HG02759 (cell line): ENCODE results near the gene TRNP1.
"Not testable (repeated sequence)": the region's sequence is repeated elsewhere in the genome, so short reads cannot be mapped to it uniquely, and the experiment has no call there.

Experiments
- ATAC-seq: cut with Tn5 transposase; IDR thresholded peaks from one replicate; pipeline ENCODE4 v1.9.1; 2021; ENCODE audit warnings: mild to moderate bottlenecking, moderate library complexity; ENCODE audit not compliant: unreplicated experiment

The TRNP1 gene, protein sequence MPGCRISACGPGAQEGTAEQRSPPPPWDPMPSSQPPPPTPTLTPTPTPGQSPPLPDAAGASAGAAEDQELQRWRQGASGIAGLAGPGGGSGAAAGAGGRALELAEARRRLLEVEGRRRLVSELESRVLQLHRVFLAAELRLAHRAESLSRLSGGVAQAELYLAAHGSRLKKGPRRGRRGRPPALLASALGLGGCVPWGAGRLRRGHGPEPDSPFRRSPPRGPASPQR

DNA sequence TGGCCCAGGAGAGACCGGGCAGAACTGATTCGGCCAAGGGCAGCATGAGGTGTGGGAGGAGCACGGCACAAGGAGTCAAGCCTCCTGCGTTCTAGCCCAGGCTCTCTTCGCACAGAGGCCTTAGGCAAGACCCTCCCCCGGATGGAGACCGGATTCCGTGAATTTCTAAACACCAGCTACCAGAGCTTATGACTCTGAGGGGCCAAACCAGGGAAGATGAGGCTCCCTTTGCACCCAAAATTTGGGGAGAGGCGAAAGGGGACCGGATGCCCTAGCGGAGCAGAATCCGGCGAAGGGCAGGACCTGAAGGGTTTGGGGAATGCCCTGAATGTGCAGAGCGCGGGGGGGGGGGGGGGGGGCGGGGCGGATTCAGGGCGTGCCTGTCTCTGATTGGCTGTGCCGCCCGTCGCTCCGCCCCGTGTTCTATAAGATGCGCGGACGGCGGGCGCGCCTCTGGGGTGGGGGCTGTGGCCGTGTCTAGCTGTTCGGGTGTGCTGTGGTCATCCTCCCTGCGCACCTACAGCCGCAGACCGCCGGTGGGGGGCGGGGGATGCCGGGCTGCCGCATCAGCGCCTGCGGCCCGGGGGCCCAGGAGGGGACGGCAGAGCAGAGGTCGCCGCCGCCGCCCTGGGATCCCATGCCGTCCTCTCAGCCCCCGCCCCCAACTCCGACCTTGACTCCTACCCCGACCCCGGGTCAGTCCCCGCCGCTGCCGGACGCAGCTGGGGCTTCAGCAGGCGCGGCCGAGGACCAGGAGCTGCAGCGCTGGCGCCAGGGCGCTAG is at the start of gene TRNP1:
Gene TRNP1, plus strand, starts transcription at position 456 of the 783 bp plus-strand sequence. Its CDS starts 95 bp downstream, at position 551.
- peak; percentile 68 for ATAC-seq

DNA sequence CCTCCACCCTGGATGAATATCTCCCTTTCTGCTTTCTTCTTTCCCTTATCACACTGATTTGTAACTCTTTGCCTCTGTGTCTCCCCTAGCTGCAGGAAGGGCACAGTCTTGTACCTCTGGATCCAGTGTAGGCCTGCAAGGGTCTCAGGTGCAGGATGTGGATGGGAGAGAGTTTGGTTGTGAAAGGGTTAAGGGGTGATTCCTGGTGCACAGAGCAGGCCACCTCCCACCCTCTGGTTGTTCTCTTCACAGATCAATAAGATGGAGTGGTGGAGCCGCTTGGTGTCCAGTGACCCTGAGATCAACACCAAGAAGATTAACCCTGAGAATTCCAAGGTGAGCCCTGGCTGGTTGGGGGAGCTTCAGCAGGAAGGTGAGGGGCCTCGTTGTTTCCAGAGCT is 48.4 kb upstream of the TRNP1 start:
- no peak for ATAC-seq

DNA sequence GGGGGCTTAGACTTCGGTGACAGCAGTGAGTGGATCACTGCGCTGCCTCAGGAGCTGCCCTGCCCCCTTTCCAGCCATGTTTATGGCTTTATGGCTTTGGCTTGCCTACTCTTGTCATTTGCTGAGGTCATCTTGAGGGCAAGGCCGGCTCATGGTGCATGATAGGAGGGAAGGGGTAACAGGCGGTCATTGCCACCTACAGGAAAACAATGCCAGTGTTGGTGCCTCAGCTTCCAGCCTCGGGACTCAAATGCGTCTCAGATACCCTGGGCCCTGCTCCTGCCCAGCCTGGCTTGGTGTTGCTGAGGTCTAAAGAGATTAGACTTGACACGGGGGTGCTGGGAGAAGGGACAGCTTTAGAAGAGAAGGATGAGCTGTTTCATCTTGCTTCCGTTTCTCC is 47.8 kb upstream of the TRNP1 start:
- ATAC-seq: no peak

DNA sequence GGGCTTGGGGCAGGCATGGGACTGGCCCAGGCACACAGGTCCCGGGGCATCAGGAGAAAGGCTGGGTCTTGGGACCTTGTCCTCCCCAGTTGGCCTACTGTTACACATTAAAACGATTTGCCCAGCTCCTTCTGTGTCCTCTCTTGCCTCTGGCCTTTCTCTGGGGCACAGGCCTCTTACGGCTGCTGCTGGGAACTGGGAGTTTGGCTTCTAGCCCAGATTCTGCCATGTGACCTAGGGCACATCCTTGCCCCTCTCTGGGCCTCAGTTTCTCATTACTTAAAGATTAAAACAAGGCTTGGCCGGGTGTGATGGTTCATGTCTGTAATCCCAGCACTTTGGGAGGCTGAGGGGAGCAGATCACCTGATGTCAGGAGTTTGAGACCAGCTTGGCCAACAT is 47.2 kb upstream of the TRNP1 start:
- no peak for ATAC-seq

DNA sequence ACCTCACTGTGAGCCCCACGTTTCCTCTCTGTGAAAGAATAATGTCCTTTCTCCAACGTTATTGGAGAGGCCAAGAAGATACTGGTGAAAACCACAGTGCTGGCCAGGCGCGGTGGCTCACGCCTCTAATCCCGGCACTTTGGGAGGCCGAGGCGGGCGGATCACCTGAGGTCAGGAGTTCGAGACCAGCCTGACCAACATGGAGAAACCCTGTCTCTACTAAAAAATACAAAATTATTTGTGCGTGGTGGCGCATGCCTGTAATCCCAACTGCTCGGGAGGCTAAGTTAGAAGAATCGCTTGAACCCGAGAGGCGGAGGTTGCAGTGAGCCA is 44.8 kb upstream of the TRNP1 start:
- not testable (repeated sequence) for ATAC-seq

DNA sequence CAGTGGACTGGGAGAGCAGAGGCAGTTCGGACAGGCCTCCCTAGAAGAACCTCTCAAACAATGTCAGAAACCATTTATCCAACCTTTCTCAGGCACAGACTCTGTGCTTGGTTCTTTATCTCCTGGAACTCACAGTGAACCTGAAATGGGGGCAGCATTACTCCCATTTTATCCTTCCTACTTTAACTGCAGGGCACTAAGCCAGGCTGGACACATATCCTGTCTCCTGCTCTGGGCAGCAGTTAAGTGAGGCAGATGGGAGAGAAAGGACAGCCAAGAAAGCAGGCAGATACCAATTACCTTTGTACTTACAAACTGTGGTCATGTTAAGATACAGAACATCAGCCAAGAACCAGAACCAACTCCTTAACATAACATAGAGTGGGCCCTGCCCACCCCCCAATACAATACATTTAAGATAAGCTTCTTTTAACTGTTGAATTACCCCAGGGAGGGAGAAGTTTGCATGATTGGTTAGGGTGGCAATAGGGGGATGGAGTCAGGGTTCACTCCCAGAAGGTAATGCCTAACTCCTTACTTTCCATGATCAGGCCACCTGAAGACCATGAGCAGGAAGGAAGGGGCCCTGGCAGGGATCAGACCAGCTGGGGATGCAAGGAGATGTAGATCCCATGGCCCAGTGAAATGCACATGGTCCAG is 44.1 kb upstream of the TRNP1 start:
- ATAC-seq: no peak

DNA sequence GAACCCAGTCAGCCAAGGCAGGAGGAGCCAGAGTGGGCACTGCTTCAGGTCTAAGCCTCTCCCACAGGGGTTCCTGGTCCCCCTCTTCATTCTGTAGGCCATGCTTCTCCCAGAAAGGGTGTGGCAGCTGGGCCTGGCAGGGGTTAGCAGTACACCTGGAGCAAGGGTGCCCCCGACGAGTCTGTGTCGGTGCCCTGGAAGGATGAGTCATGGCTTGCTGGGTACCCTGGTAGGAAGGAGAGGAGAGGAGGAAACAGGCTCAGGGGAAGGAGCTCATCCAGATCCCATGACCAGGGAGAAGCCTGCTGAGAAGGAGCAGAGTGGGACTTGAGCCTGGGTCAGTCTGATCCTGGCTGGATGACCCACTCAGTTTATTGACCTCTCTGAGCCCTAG is 43.6 kb upstream of the TRNP1 start:
- no peak for ATAC-seq

DNA sequence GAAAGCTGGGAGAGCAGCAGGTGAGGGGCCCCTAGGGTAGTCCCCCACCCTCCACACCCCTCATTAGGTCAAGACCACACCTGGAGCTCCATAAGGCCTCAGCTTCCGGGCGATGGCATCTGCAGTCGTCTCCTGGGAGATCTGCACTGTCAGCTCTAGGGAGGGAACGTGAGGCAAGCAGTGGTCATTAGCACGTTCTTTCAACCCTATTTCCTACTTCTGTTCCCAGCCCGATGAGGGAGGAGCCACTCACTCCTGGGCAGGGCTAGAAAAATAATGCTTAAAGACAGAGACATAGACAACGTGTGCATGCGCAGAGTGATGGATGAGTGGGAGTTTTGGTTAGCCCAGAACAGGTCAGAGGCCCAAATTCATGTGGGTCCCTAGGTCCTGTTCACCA is 42.9 kb upstream of the TRNP1 start:
- no peak for ATAC-seq

DNA sequence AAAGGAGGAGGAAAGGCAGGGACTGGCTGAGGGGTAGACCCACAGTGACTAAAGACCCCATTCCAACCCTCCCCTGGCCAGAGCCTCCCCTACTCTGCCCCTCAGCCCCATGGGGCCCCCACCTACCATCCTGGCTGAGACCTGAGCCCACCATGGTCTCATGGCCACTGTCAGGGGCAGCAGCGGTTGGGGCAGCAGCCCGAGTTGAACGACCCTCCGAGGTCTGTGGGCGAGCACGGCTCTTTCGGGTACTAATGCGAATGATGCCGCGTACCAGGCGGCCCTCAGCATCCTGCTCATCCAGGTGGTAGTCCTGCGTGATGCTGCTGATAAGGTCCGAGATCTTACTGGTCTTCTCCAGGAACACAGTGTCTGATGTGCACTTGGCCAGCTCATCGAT is 42.3 kb upstream of the TRNP1 start:
- ATAC-seq: no peak

DNA sequence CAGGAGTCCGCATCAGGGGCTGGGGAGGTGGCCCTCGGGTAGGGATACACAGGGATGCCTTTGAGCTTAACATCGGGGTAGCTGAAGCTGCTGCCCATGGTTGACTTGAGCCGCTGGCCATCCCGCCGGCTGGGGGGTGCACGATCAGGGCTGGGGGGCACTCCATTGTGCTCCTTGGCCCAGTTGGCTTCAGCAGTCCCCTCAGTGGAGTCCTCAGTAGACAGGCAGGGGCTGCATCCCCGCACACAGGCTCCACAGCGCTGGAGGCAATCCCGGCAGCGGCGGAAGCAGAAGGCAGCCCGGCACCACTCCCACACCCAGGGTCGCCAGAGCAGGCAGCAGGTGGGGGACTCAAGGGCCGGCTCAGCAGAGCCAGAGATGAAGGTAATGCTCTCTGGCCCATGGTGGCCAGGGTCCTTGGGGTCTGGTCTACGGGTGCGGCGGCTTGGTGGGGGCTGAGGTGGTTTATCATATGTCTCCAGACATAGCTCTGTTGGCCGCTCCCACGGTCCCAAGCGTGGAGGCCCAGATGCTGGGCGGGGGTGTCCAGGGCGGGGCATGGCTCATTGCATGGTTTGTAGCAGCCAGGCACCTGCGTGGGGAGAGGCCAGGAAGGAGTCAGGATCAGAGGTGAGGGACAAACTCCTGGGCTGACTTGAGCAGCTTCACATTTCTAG is 41.5 kb upstream of the TRNP1 start:
- ATAC-seq: no peak

DNA sequence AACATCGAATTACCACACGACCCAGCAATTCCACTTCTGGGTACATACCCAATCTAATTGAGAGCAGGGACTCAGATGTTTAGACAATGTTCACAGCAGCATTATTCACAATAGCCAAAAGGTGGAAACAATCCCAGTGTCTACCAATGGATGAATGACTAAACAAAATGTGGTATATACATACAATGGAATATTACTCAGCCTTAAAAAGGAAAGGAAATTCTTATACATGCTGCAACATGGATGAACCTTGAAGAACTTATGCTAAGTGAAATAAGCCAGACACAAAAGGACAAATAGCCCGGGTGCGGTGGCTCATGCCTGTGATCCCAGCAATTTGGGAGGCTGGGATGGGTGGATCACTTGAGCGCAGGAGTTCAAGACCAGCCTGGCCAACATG is 40.1 kb upstream of the TRNP1 start:
- no peak for ATAC-seq

DNA sequence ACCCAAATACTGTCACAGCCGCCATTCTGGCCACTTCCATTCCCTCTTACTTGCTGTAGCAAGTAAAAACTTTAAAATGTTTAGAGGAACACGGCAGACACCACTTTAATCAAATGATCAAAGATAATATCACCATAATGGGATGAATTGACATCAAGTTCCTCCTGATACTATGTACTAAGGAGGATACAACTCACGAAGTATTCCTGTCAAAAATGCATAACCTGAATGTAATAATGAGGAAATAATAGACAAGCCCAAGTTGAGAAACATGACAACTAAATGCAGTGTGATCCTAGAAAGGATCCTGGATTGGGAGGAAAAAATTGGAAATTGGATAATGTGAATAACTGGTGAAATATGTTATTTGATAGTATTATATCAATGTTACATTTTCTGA is 37.2 kb upstream of the TRNP1 start:
- ATAC-seq: no peak

DNA sequence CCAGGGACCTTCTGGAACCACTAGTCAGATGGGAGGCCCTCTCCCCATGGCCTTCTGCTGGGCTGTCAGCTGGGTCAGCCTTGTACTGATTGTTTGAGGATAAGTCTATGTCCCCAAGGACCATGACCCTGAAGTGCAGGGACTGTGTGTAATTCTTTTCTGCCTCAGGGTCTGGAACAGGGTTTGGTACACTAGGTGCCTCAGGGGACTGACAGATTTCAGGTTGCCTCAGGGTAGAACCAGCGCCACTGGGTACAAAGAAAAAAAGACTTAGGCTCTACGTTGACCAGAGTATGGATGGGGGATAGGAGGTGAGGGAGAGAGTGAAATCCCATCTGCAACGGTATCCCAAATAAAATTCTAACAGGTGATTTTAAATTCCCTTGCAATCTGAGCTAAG is 36.2 kb upstream of the TRNP1 start:
- no peak for ATAC-seq

DNA sequence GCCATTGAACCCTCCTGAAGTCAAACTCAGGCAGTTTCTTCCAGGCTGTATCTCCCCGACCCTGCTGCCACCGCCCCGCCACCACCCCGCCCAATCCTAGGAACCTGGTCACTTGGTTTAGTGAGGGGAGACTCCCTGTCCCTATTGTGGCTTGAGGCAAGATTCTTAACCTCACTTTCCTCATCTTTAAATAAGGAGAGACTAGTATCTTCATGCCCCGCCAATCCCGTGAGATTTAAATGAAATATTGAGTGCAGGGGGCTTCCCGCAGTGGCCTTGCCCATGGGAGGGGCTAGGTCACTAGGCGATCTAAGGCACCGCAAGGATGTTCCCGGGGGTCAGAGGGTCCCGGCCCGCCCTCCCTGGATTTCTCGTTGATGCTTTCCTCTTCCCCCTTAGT is 34.2 kb upstream of the TRNP1 start:
- ATAC-seq: no peak

DNA sequence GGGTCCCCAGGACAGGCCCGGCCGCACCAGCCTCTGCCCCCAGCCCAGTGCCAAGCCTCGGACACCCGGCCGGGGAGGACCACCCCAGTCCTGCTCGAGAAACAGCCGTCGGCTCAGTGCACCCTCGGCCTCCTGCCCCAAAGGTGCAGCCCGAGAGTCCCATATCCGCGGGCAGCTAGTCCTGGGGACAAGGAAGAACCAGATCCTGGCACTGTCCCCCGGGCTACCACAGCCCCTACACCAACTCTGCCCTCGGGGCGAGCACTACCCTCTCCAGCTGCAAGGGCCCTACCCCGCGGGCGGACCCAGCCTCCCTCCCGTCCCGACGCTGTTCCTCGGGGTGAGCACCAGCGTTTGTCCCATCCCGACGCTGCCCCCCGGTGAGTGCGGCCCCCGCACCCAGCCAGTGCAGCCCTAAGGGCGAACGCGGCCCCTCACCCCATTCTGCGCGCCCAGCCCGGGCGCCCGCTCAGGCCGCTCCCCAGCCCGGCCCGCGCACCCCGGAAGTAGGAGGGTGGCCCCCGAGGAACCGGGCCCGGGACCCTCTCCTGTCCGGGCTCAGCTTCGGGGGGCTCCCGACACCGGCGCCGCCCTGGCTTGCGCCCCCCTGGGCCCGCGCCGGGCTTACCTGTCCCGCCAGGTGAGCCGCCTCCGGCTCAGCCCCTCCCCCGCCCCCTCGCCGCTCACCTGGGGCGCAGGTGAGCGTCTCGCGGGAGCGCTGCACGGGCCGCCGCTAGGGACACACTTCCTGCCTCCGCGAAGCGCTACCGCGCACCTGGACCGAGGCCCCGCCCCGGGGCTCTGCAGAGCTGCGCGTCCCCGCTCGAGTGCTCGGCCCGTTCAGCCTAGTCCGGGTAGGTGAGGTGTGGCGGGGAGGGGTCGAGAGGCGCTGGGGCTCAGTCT is 33.5 kb upstream of the TRNP1 start, which contains the start of gene KDF1:
Gene KDF1, minus strand, starts transcription at position 747 of the 903 bp plus-strand sequence. CDS start 8,088 bp downstream, outside the sequence.
- ATAC-seq: no peak

DNA sequence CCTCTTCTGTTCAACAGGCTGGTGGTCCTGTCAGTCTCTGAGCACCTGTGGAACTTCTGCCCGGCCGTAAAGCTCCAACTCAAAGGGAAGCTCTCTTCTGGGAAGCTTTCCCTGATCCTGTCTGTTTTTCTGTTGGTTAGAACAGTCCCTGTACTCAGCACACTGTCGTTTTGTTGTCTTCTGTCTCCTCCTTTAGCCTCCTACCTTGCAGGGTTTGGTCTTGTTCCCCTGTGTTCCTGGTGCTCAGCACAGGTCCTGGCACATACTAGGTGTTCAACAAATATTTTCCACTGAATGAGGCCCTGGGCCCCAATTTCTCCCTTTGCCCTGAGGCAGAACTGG is 32.9 kb upstream of the TRNP1 start:
- no peak for ATAC-seq

DNA sequence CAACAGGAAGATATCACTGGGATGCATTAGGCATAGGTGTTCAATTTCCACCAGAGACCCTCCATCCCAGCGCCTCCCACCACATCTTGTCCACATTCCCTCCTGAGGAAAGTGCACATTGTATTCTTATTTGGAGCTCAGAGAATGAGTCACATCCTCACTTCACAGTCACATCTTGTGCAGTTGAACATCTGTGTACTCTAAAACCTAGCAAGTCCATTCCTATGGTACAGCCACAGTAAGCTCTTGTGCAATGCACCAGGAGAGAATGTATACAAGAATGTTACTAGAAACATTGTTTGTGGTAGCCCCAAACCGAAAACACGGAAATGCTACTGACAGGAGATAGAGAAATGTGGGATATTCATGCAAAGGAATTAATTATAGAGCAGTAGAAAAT is 31.7 kb upstream of the TRNP1 start:
- ATAC-seq: no peak

DNA sequence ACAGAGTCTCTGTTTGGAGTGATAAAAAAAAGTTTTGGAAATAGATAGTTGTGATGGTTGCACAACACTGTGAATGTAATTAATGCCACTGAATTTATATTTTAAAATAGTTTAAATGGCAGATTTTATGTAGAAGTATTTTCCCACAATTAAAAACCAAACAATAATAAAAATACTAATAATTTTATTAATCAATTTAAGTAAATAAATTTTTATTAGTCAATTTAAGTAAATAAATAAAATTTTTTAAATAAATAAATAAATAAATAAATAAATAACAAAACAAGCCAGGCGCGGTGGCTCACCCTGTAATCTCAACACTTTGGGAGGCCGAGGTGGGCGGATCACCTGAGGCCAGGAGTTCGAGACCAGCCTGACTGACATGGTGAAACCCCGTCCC is 28.3 kb upstream of the TRNP1 start:
- no peak for ATAC-seq

DNA sequence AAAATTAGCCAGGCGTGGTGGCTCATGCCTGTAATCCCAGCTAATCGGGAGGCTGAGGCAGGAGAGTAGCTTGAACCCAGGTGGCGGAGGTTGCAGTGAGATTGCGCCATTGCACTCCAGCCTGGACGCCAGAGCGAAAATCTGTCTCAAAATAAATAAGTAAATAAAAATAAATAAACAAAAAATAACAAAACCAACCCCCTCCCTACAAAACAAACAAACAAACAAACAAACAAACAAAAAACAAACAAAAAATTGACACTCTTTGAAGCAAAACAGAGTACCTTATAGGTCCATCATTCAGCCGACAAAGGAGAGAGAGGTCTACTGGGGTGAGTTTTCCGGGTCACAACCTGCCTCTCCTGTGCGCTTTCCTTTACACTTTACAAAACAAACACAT is 27.9 kb upstream of the TRNP1 start:
- no peak for ATAC-seq

DNA sequence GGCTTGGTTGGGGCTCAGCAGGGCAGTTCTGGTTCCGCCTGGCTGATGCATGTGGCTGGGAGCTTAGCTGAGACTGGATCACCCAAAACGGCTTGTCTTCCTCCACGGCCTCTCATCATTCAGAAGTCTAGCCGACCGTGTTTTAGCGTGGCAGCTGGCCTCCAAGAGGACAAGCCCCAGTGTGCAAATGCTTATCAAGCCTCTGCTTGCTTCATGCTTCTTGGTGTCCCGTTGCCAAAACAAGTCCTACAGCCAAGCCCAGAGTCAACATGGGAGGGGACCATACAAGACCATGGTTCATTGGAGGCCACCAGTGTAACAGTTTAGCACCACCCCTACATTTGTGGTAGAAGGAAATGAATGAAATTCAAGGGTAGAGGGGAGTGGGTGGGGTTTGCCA is 22.7 kb upstream of the TRNP1 start:
- no peak for ATAC-seq

DNA sequence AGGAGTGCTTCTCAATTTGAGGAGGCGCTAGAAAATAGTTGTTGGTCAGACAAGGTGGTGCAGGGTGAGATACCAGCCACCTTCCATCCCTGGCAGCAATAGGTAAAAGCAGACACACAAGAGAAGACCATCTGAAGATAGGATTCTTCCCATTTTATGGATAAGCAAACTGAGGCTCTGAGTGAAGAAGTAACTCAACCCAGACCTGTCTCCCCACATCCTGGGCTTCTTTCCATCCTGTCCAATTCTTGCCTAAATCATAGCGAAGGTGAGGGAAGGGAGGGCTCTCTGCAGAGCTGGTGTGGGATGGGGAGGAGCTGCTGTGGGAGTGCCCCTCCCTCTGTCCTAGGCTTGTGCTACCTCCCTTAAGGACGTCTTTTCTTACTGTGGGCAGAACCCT is 21.9 kb upstream of the TRNP1 start:
- ATAC-seq: no peak
